HG03571 (cell line): Measurements from ENCODE around the gene ZEB2.
A peak's percentile ranks its signal among the peaks of the same experiment; 100 is the strongest.

Experiments used
- ATAC-seq: cut with Tn5 transposase; IDR thresholded peaks from one replicate; pipeline ENCODE4 v1.9.1; 2021; ENCODE audit not compliant: unreplicated experiment

The ZEB2 gene

DNA sequence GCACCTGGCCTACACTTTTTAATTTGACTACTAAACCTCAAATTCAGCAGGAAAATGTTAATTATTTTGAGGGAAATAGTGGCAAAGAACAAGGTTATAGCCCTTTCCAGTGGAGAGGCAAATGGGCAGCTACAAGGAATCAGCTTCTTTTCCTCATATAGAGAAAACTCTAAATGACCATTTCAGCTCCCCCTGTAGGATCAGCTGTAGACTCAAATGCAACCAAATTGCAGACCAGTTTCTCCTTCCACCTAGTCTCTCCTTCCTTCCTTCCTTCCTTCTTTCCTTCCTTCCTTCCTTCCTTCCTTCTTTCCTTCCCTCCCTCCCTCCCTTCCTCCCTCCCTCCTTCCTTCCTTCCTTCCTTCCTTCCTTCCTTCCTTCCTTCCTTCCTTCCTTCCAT lies 158.2 kb downstream of the ZEB2 start:
- ATAC-seq: no peak

GRCh38 chr2:144359684-144360083 lies 160.2 kb downstream of the ZEB2 start:
- ATAC-seq: no peak

- peak; percentile 71 for ATAC-seq
These were observed 160.9 kb downstream of the ZEB2 start for GRCh38 chr2:144358979-144359541.

GRCh38 chr2:144358374-144358964 lies 161.4 kb downstream of the ZEB2 start:
- ATAC-seq: peak; percentile 4

GRCh38 chr2:144357623-144358373 lies 162.1 kb downstream of the ZEB2 start:
- ATAC-seq: peak; percentile 72

GRCh38 chr2:144356402-144356801 lies 163.5 kb downstream of the ZEB2 start:
- no peak for ATAC-seq

DNA sequence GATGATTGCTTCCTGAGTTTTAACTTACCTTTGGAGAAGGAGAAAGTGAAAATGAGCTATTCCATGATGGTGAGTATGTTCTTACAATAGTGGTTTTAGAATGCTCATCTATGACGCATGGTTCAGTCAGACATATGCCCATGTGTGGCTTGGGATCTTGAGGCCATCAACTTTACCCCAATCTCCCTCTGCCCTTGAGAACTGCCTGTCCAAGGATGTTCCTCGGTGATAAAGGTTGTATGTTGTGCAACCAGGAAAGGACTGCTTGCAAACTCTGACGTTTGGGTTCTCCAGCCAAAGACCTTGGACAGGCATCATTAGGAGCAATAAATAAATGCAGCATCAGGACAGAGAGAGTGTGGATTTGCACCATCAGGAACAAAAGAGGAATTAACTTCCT lies 165.0 kb downstream of the ZEB2 start:
- no peak for ATAC-seq

DNA sequence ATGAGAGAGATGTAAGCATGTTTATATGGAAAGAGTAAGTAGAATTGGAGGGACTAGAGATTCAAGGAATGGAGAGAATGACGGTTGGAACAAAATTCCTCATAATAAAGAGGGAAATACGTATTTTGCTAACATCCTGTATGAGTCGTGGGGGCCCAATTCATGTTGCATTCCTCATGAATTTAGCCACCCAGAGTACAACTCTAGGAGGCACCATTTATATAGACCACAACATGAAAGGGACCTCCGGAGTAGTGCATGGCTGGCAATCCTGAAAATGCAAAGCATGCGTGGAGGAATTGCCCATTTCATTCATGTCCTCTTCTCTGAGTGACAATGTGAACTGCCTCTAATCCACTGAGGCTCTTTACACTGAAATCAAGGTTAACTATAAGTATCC lies 168.2 kb downstream of the ZEB2 start:
- no peak for ATAC-seq

DNA sequence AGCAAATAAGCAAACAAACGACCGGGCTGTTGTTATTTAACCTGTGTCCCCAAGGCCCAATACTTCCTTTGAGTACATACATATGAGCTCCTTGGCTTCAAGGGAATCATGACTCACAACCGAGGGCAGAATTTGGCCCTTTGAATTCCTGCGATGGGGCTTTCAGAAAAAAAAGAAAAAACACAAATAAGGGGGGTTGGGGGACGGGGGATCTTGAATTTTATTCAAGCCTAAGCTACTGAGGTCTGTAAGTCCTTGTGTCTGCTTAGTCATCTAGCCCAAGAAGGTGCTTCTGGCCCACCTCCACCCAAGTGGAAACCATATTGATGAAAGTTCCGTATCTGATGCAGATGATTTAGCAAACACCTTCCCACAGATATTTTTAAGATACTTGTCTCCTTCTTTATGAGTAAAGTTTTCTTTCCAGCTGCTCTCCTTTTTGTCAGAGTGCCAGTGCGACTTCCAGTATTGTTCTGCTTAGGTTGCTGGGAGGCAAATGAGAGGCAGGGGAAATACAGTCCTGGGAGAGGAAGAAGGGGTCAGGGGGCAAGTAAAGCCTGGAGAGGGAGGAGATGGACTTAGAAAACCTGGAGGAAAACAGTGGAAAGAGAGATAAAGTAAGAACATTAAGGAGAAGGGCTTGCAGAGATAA lies 169.6 kb downstream of the ZEB2 start:
- no peak for ATAC-seq

GRCh38 chr2:144349674-144350073 lies 170.2 kb downstream of the ZEB2 start:
- no peak for ATAC-seq

DNA sequence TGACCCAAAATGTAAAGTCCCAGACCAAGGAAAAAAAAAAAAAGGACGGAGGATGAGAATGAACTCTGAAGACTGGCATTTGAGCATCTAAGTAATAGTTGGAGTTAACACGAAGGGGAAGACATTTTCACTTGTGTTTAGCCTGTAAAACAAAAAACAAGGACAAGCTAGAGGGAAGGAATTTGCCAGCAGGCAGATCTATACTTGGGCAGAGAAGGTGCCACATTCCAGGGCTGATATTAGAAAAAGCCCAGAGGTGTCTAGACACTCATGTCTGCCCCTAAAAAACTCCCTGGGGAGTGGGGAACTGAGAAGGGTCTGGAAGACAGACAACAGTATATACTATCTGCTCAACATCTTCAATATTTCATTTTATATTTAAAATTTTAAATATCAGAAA lies 171.1 kb downstream of the ZEB2 start:
- ATAC-seq: no peak

DNA sequence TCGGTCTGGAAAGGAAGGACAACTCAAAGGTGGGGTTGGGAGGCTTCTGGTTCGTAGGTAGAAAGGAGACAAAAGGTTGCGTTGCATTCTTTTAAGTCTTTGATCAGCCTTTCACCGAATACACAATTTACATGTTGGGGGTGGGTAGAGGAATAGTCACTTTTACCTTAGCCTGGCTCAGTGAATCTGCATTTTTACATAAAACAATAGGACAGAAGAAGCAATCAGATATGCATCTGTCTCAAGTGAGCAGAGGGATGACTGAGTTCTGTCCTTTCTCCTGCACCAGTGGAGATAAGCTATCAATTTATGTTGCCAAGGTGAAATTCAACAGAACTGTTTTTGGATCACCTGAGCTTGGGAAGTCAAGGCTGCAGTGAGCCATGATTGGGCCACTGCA lies 173.7 kb downstream of the ZEB2 start:
- no peak for ATAC-seq

- no peak for ATAC-seq
These were observed 176.8 kb downstream of the ZEB2 start for GRCh38 chr2:144343145-144343544.

- no peak for ATAC-seq
These were observed 178.4 kb downstream of the ZEB2 start for GRCh38 chr2:144341538-144341937.

DNA sequence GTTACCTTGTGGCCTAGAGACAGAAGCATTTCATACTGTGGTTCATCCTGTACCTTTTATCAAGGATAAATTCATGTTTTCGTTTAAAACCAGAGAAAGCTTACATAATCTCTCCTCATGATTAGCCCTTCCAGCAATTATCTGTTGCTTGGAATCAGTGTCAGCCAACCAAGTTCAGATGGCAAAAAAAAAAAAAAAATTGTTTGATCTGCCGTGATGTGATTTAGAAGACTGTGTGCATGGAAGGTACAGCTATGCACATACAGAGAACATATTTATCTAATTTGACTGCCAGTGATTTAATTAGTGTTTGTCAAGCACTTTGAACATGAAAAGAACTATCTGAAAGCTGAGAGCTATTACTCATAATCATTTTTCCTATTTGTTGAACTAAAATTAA lies 180.9 kb downstream of the ZEB2 start:
- no peak for ATAC-seq

GRCh38 chr2:144334551-144334950 lies 185.4 kb downstream of the ZEB2 start:
- no peak for ATAC-seq
